Heart right ventricle (tissue), 16 donors: ENCODE data around the gene MTA2. TPM values are rescaled to one million over a fixed set of nuclear protein-coding genes. Genes with fewer than 3 reads are reported as not detected.

Experiments
- ATAC-seq, 8 donors: fragments of 200-7000 bp; cut with Tn5 transposase; one replicate each; pipeline ENCODE4 v1.9.1; 2020; ENCODE audit warnings: mild to moderate bottlenecking in 8 of 8, moderate library complexity in 8 of 8, moderate number of reproducible peaks in 1 of 8
- DNase-seq, 2 donors: peaks; one replicate each; pipeline ENCODE4 v3.0.0-alpha.2; 2020
- H3K27ac ChIP-seq, 10 donors: fragments of 200-600 bp; sonication (generic) in 2 of 10; one replicate each; pipeline versions ENCODE4 v1.5.0 to v1.8.0; 2020 to 2022; ENCODE audit warnings: mild to moderate bottlenecking in 3 of 10
- H3K27me3 ChIP-seq, 7 donors: fragments of 200-600 bp; one replicate each; pipeline ENCODE4 v1.8.0; 2021 to 2022; ENCODE audit warnings: mild to moderate bottlenecking in 2 of 7
- H3K36me3 ChIP-seq, 9 donors: fragments of 200-600 bp; sonication (generic) in 1 of 9; one replicate each; pipeline versions ENCODE4 v1.5.0 to v1.8.0; 2020 to 2022; ENCODE audit warnings: mild to moderate bottlenecking in 2 of 9
- H3K4me1 ChIP-seq, 9 donors: fragments of 200-600 bp; sonication (generic) in 1 of 9; one replicate each; pipeline versions ENCODE4 v1.5.0 to v1.8.0; 2020 to 2022; ENCODE audit warnings: mild to moderate bottlenecking in 4 of 9
- H3K4me3 ChIP-seq, 10 donors: fragments of 200-600 bp; sonication (generic) in 2 of 10; one replicate each; pipeline versions ENCODE4 v1.5.0 to v1.8.0; 2020 to 2022; ENCODE audit warnings: mild to moderate bottlenecking in 7 of 10, moderate library complexity in 2 of 10
- H3K9me3 ChIP-seq, 11 donors: fragments of 200-600 bp in 10 of 11; sonication (generic) in 2 of 11; one replicate each; pipeline versions ENCODE4 v1.5.0 to v1.8.0; 2013 to 2022; ENCODE audit warnings: mild to moderate bottlenecking in 2 of 11, control low read depth in 1 of 11, moderate library complexity in 1 of 11
- CTCF ChIP-seq, 9 donors: fragments of 200-600 bp; sonication (generic) in 2 of 9; IDR thresholded peaks; one replicate each; pipeline versions ENCODE4 v1.5.0 to v1.8.0; 2021 to 2022; ENCODE audit warnings: antibody characterized with exemption in 9 of 9, mild to moderate bottlenecking in 5 of 9, moderate library complexity in 1 of 9
- WGBS, 2 donors: extraction: QIAGEN DNeasy Blood & Tissue Kit; methylation state at CpG; one replicate each; pipeline ENCODE4 v1.1.7; 2013; ENCODE audit warnings: inconsistent platforms in 1 of 2; 5-methylcytosine and 5-hydroxymethylcytosine counted together
- intact Hi-C, 10 donors: fragments of 100-400 bp; cut with DNase I; formaldehyde crosslinking; loops; one replicate each; pipeline versions ENCODE4 v1.11.1 to v1.14.2; 2022
- polyA plus RNA-seq, 2 donors: library from polyadenylated mRNA; stranded (reverse); fragments of 200-250 nt; gene quantifications; one replicate each; pipeline ENCODE4 v1.2.3, GENCODE V29; 2013
- total RNA-seq, 10 donors: library from RNA; stranded (reverse); fragmentation: NEBNext Ultra II Directional in 3 of 10; extraction: Animal tissue kit (Norgen Biotek cat#: 25700) in 3 of 10; gene quantifications; one replicate each; pipeline versions ENCODE4 v1.2.1 to v1.2.4, GENCODE V29; 2021 to 2023
- donor health status: Arrhythmogenic right ventricular cardiomyopathy.
- donor health status: ischemic (EF 13 %, LVEDD 7.1; RV severe dilation, severe dysfunction).
- donor health status: healthy with polysubstance abuse.
- donor health status: DM: no; HTN: yes; CAD: no.
- donor health status: DM: no; HTN: no; CAD: no.
- donor health status: ischemic (EF 25% LVEDD 6.9; RV normal size, moderate dysfunction).
- donor health status: ischemic (EF 25% LVEDD 5.7; RV mildly dilated, moderate dysfunction).
- donor health status: healthy.
- donor health status: DM: yes; HTN: yes; CAD: no.
- donor health status: Ischemic cardiomyopathy.
- donor health status: ischemic (EF 35%, LVEDD 5.7; RV mildly dilated, moderate dysfunction).
- donor health status: nonischemic (EF 11% LVEDD 7.7; RV severe dilation, severe dysfunction).
- donor health status: DM: yes; HTN: yes; CAD: no.
- donor health status: PGD.
- donor health status: ischemic (EF 29% LVEDD 5.4; RV normal size, mild dysfunction).
- donor health status: nonischemic (EF 23%, LVEDD 6.1; RV moderate dilation, normal function).

The MTA2 gene
- total and polyA plus RNA-seq, 12 donors = 22.1 to 45.3 (median 29.8) TPM

- Histone ChIP-seq H3K27ac (peak overlapping the region; percentile 84 to 99 (median 97)), H3K9me3 (no peaks in the 10 kb centered on the region), H3K4me1 (peaks cover 17 to 48% (median 43%) of the 10 kb centered on the region in 9 donors), H3K27me3 (no peaks in the 10 kb centered on the region), H3K36me3 (peaks cover 0 to 60% (median 26%) of the 10 kb centered on the region in 9 donors), H3K4me3 (peak overlapping the region; percentile 33 to 100 (median 95))
- ATAC-seq = no peak
- TF ChIP-seq CTCF (IDR thresholded peaks at IDR 0.05) = no peak
- no peak for DNase-seq
- 3 to 4% methylated on average over 25 to 26 of the region's 26 CpGs for WGBS, 2 donors
- intact Hi-C loops = loop anchor here in 2 of 10 donors (1.0 to 10.0 kb wide), 3 partner anchors 12 to 234 kb away; partner anchors contain the start of genes C11orf98 (in 1 of the 2), CSKMT (in 1 of the 2), EML3 (in 1 of the 2) and STX5 (in 1 of the 2)
Measured at GRCh38 chr11:62600367-62601121, 1.1 kb downstream of the MTA2 start.

DNA sequence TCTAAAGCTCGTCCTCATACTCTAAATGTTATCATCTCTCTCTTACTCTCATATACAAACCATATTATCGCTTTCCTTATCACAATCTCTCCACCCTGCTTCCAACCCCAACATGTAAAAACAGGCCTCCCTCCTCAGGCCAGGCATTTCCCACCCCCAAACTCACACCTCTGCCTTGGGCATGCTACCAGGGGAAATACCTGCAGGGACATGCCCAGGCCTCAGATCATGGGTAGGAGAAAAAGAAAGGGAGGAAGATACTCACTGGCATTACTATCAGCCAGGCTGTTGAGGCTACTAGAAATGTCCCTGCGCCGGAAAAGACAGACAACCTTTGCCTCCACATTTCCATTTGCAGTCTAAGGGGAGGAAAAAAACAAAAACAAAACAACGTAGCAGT, 1.8 kb downstream of the MTA2 start:
- Histone ChIP-seq H3K27me3 (no peaks in the 10 kb centered on the region), H3K4me3 (peak overlapping the region in 9 of 10 donors; percentile 73 to 100 (median 97)), H3K27ac (peak overlapping the region; percentile 1 to 99 (median 97)), H3K4me1 (peaks cover 17 to 48% (median 43%) of the 10 kb centered on the region in 9 donors), H3K36me3 (peaks cover 0 to 60% (median 32%) of the 10 kb centered on the region in 9 donors), H3K9me3 (no peaks in the 10 kb centered on the region)
- ATAC-seq = no peak
- DNase-seq = no peak
- WGBS, 2 donors = 45 to 56% methylated on average over 5 of the region's 5 CpGs
- TF ChIP-seq CTCF (IDR thresholded peaks at IDR 0.05) = no peak
- intact Hi-C loops = loop anchor here in 3 of 10 donors (5.0 to 10.0 kb wide), 3 partner anchors 67 to 235 kb away; partner anchors contain the start of genes C11orf98 (in 2 of the 3), CSKMT (in 2 of the 3), STX5 (in 1 of the 3) and TEX54 (in 1 of the 3)

DNA sequence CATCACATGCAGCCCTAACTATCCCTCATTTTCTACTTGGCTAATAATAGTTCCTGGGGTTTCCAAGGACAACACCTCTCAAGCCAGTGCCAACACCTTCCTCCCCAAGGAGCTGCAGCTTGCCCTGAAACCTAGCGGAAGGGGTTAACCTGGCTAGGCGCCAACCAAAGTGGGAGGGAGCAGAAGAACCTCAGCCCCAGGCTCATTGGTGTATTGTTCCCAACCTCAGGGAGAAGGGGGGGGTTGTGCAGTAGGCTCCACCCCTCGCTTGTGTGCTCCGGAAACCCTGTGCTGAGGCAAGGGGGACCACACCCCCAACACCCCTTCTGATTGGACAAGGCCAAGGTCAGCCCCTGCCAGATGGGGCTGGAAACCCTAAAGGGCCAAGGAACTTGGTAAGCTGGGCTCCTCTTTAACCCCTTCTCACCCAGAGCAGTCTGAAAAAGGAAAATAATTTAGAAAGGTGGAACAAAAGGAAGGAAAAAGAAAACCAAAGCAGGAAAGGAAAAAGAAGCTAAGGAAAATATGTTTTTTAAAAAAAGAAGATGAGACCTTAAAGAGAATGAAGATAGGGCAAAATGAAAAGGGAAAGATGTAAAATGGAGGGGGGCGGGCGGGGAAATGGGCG, 2.5 kb downstream of the MTA2 start:
- WGBS, 2 donors = 38 to 40% methylated on average over 7 of the region's 7 CpGs

More for the DNA sequence above, 2.5 kb downstream of the MTA2 start:
- ATAC-seq (peak; percentile 56 to 84 (median 76)), DNase-seq (peak; percentile 89 to 97)
- Histone ChIP-seq H3K27ac (peak overlapping the region in 9 of 10 donors; percentile 14 to 99 (median 97)), H3K27me3 (no peaks in the 10 kb centered on the region), H3K4me1 (peaks cover 17 to 48% (median 43%) of the 10 kb centered on the region in 9 donors), H3K4me3 (peak overlapping the region in 8 of 10 donors; percentile 73 to 100 (median 96)), H3K36me3 (peaks cover 0 to 61% (median 36%) of the 10 kb centered on the region in 9 donors), H3K9me3 (no peaks in the 10 kb centered on the region)
- no peak for TF ChIP-seq CTCF (IDR thresholded peaks at IDR 0.05)
- intact Hi-C loops = loop anchor here in 2 of 10 donors (5.0 to 10.0 kb wide), 2 partner anchors 68 to 96 kb away; partner anchors contain the start of genes C11orf98 (in 1 of the 2) and CSKMT (in 1 of the 2)
